ENCODE results near the gene FN1.

DNA sequence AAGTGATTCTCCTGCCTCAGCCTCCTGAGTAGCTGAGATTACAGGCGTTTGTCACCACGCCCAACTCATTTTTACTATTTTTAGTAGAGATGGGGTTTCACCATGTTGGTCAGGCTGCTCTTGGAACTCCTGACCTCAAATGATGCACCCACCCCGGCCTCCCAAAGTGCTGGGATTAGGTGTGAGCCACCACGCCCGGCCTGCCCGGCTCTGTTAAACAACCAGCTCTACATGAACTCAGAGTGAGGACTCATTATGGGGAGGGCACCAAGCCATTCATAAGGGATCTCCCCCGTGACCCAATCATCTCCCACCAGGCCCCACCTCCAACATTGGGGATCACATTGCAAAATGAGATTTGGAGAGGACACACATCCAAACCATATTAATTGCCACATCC, 115.2 kb downstream of the FN1 start:
- TF ChIP-seq SIN3A (IDR thresholded peaks at IDR 0.05; ENCODE audit: borderline replicate concordance, low read depth, low read length) (no peak), TCF12 (IDR thresholded peaks at IDR 0.05) (no peak), RXRA (IDR thresholded peaks at IDR 0.05; ENCODE audit: borderline replicate concordance, low read depth) (no peak), RFX5 (IDR thresholded peaks at IDR 0.05; ENCODE audit: low read length) (no peak), EP300 (IDR thresholded peaks at IDR 0.05; ENCODE audit: borderline replicate concordance in 1 of 2, low read depth in 1 of 2, low read length in 1 of 2) (no peak)
- TF ChIP-seq, protein P1, sequence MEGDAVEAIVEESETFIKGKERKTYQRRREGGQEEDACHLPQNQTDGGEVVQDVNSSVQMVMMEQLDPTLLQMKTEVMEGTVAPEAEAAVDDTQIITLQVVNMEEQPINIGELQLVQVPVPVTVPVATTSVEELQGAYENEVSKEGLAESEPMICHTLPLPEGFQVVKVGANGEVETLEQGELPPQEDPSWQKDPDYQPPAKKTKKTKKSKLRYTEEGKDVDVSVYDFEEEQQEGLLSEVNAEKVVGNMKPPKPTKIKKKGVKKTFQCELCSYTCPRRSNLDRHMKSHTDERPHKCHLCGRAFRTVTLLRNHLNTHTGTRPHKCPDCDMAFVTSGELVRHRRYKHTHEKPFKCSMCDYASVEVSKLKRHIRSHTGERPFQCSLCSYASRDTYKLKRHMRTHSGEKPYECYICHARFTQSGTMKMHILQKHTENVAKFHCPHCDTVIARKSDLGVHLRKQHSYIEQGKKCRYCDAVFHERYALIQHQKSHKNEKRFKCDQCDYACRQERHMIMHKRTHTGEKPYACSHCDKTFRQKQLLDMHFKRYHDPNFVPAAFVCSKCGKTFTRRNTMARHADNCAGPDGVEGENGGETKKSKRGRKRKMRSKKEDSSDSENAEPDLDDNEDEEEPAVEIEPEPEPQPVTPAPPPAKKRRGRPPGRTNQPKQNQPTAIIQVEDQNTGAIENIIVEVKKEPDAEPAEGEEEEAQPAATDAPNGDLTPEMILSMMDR (IDR thresholded peaks at IDR 0.05): no peak
- TF ChIP-seq, protein P2, sequence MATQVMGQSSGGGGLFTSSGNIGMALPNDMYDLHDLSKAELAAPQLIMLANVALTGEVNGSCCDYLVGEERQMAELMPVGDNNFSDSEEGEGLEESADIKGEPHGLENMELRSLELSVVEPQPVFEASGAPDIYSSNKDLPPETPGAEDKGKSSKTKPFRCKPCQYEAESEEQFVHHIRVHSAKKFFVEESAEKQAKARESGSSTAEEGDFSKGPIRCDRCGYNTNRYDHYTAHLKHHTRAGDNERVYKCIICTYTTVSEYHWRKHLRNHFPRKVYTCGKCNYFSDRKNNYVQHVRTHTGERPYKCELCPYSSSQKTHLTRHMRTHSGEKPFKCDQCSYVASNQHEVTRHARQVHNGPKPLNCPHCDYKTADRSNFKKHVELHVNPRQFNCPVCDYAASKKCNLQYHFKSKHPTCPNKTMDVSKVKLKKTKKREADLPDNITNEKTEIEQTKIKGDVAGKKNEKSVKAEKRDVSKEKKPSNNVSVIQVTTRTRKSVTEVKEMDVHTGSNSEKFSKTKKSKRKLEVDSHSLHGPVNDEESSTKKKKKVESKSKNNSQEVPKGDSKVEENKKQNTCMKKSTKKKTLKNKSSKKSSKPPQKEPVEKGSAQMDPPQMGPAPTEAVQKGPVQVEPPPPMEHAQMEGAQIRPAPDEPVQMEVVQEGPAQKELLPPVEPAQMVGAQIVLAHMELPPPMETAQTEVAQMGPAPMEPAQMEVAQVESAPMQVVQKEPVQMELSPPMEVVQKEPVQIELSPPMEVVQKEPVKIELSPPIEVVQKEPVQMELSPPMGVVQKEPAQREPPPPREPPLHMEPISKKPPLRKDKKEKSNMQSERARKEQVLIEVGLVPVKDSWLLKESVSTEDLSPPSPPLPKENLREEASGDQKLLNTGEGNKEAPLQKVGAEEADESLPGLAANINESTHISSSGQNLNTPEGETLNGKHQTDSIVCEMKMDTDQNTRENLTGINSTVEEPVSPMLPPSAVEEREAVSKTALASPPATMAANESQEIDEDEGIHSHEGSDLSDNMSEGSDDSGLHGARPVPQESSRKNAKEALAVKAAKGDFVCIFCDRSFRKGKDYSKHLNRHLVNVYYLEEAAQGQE (IDR thresholded peaks at IDR 0.05; ENCODE audit: low read depth, low read length): no peak
- TF ChIP-seq, protein P3, sequence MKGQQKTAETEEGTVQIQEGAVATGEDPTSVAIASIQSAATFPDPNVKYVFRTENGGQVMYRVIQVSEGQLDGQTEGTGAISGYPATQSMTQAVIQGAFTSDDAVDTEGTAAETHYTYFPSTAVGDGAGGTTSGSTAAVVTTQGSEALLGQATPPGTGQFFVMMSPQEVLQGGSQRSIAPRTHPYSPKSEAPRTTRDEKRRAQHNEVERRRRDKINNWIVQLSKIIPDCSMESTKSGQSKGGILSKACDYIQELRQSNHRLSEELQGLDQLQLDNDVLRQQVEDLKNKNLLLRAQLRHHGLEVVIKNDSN (IDR thresholded peaks at IDR 0.05; ENCODE audit: borderline replicate concordance, low read depth): no peak

All from SK-N-SH (cell line).